Upper lobe of left lung (tissue), 4 donors: Measurements from ENCODE around the gene CD79B.

Source experiments
- POLR2AphosphoS5 ChIP-seq, 2 donors: sonication (generic); formaldehyde crosslinking; IDR thresholded peaks; one replicate each; pipeline ENCODE4 v1.5.1; 2017; ENCODE audit warnings: antibody characterized with exemption in 2 of 2
- TF ChIP-seq, protein P1 (sequence below), 6 experiments: fragments of 450-650 bp in 4 of 6; fragments of 200-600 bp in 2 of 6; sonication (generic) in 2 of 6; IDR thresholded peaks; one replicate each; pipeline ENCODE4 v1.5.1; 2016 to 2019; ENCODE audit warnings: antibody characterized with exemption in 6 of 6

- TF ChIP-seq, protein P1, sequence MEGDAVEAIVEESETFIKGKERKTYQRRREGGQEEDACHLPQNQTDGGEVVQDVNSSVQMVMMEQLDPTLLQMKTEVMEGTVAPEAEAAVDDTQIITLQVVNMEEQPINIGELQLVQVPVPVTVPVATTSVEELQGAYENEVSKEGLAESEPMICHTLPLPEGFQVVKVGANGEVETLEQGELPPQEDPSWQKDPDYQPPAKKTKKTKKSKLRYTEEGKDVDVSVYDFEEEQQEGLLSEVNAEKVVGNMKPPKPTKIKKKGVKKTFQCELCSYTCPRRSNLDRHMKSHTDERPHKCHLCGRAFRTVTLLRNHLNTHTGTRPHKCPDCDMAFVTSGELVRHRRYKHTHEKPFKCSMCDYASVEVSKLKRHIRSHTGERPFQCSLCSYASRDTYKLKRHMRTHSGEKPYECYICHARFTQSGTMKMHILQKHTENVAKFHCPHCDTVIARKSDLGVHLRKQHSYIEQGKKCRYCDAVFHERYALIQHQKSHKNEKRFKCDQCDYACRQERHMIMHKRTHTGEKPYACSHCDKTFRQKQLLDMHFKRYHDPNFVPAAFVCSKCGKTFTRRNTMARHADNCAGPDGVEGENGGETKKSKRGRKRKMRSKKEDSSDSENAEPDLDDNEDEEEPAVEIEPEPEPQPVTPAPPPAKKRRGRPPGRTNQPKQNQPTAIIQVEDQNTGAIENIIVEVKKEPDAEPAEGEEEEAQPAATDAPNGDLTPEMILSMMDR (IDR thresholded peaks at IDR 0.05): no peak
- TF ChIP-seq POLR2AphosphoS5 (IDR thresholded peaks at IDR 0.05): no peak
These were observed 7.8 kb upstream of the CD79B start for GRCh38 chr17:63939884-63940283.
